ENCODE measurements around the gene PKD2.

- TF ChIP-seq CTCF (conservative IDR thresholded peaks at IDR 0.05; ENCODE audit: low read depth, low read length) (no peak), EZH2 (IDR thresholded peaks at IDR 0.05; ENCODE audit: low read length, unreplicated experiment) (no peak)
Observed at GRCh38 chr4:87971866-87972265, 35.6 kb upstream of the PKD2 start.
